Gastrocnemius medialis (tissue), 4 donors: ENCODE results near the gene PALLD.

ENCODE experiments used
- POLR2A ChIP-seq, 2 donors: fragments of 450-650 bp; IDR thresholded peaks; one replicate each; pipeline ENCODE4 v1.6.1; 2017; ENCODE audit warnings: antibody characterized with exemption in 2 of 2, mild to moderate bottlenecking in 2 of 2, moderate library complexity in 2 of 2
- TF ChIP-seq, protein P1 (sequence below), 5 experiments: fragments of 450-650 bp in 3 of 5; fragments of 200-600 bp in 2 of 5; sonication (generic) in 2 of 5; IDR thresholded peaks in 4 of 5; conservative IDR thresholded peaks in 1 of 5; 1 replicate in 4 of 5; 2 replicates in 1 of 5; pipeline ENCODE4 v1.5.1; 2016 to 2019; ENCODE audit warnings: antibody characterized with exemption in 5 of 5, mild to moderate bottlenecking in 3 of 5, moderate library complexity in 3 of 5

DNA sequence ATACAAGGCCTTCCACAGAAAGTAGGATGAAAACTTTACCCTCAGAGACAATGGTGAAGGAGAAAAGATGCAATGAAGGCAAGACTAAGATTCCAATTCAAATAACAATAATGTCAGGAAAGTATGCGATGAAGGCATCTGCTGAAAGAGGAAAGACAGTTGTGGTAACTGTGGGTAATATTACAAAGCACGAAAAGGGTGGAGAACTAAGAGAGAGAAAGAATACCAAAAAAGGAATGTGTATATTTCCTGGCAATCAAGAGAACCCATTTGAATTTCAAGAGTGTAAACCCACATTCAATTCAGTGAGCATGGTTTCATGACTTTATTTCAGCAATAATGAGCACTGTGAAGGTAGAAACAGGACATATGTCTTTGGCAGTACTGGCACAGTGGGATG is 225.5 kb downstream of the PALLD start:
- TF ChIP-seq POLR2A (IDR thresholded peaks at IDR 0.05): no peak
- TF ChIP-seq, protein P1, sequence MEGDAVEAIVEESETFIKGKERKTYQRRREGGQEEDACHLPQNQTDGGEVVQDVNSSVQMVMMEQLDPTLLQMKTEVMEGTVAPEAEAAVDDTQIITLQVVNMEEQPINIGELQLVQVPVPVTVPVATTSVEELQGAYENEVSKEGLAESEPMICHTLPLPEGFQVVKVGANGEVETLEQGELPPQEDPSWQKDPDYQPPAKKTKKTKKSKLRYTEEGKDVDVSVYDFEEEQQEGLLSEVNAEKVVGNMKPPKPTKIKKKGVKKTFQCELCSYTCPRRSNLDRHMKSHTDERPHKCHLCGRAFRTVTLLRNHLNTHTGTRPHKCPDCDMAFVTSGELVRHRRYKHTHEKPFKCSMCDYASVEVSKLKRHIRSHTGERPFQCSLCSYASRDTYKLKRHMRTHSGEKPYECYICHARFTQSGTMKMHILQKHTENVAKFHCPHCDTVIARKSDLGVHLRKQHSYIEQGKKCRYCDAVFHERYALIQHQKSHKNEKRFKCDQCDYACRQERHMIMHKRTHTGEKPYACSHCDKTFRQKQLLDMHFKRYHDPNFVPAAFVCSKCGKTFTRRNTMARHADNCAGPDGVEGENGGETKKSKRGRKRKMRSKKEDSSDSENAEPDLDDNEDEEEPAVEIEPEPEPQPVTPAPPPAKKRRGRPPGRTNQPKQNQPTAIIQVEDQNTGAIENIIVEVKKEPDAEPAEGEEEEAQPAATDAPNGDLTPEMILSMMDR (IDR thresholded peaks at IDR 0.05 in 4 of 5, conservative IDR thresholded peaks at IDR 0.05 in 1 of 5): no peak
